Measurements from ENCODE around the gene SLC34A3.

SLC34A3 gene

GRCh38 chr9:137278061-137278701, 47.5 kb downstream of the SLC34A3 start:
- DNase-seq = no peak

GRCh38 chr9:137278721-137279711, 48.3 kb downstream of the SLC34A3 start:
- DNase-seq = no peak

GRCh38 chr9:137279741-137280473, 49.2 kb downstream of the SLC34A3 start:
- no peak for DNase-seq

DNA sequence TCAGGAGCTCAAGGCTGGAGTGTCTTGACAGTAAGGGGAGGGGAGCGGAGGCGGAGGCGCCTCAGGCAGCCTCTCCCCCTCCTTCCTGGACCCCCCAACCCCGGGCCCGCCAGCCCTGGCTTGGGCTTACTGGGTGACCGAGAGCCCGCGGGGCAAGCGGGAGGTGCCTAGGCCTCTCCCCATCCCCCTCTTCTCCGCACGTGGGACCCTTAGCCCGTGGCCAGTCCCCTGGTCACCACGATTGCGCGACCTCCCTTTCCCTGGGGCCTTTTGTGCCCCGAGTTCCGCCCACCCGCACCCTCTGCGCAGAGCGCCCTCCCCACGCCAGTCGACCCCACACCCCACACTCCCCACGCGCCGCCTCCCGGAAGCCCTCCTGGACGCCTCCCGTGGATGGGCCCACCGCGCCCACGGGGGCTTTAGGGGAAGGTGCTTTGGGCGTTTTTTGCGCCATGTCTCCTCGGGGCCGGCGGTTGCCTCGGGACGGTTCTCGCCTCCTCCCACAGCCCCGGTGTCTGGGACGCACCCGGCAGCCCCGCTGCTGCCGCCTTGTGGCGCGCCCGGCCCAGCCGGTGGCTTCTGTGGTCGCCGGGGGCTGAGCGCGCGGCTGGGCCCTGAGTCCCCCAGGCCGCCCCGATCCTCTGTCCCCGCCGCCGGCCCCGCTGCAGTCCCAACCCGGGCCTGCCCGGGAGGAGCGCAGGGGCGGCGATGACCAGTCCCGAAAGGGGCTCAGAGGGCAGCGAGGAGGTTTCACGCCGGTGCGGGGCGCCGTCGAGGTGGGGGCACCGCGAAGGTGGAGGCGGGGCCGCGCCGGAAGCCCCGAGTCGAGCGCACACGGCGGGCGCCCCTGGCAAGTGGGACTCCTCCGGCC, 50.0 kb downstream of the SLC34A3 start:
- DNase-seq = no peak

DNA sequence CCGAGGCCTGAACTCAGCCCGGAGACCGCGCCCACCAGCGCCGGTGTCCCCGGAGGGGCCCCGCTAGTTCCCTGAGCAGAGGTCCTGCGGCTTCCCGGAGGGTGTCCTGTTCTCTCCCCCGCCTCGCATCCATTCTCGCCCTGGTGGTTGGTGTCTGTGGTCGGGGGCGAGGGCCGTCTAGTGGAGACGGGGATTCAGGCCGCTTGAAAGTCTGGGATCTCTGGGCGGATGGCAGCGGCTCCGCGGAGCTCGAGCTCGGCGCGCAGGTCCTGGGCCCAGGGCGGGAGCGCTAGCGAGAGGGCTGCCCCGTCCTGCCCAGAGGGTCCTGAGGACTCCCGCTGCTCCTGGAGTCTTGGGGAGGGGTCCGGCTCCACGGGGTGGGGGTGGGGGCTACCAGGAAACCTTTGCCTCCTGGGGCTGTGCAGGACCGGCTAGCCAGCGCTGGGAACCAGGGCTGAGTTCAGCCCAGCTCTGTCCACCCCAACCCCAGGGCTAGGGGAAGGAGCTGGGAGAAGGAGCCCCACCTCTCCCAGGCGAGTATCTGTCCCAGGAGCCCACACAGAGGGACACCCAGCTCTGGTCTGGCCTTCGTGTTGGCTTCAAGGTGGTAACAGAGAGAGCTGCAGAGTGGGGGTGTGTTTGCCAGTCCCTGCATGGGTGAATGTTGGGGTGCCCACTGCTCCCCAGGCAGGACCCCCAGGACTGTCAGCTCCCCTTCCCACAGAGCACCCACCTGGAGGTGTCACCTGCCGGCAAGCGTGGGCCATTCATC, 50.8 kb downstream of the SLC34A3 start:
- DNase-seq = no peak

All from DMS53 (cell line).